Naive thymus-derived CD8-positive, alpha-beta T cell (primary cell): ENCODE data around the gene SCFD1. TPM values are rescaled to one million over a fixed set of nuclear protein-coding genes. Genes with fewer than 3 reads are reported as not detected.
A peak's percentile ranks its signal among the peaks of the same experiment; 100 is the strongest.
"Not testable (repeated sequence)": the region's sequence is repeated elsewhere in the genome, so short reads cannot be mapped to it uniquely, and the experiment has no call there.

Source experiments
- ATAC-seq, 2 donors: fragments of 150-1000 bp; cut with Tn5 transposase in 1 of 2; sonication (Bioruptor Pico), chemical (Tn5 transposase) in 1 of 2; 1 replicate in 1 of 2; 2 replicates in 1 of 2; pipeline ENCODE4 v1.10.0; 2021; ENCODE audit warnings: mild to moderate bottlenecking in 2 of 2, moderate library complexity in 2 of 2
- POLR2A ChIA-PET: fragments of 350-600 bp; sonication (Branson Sonifier 250); formaldehyde crosslinking; loops from one replicate; lab custom pipeline; 2021; ENCODE audit warnings: antibody characterized with exemption; lab: Charles Lee
- DNase-seq, 10 donors: peaks; one replicate each; pipeline versions ENCODE4 v3.0.0 to v3.0.0-alpha.2; 2020 to 2022
- H3K27ac Mint-ChIP-seq, 10 donors: one replicate each; pipeline ENCODE4 v1.8.0; 2020 to 2022; ENCODE audit warnings: mild to moderate bottlenecking in 10 of 10, mixed read lengths in 10 of 10, moderate library complexity in 4 of 10, inconsistent platforms in 1 of 10
- H3K27me3 Mint-ChIP-seq, 5 donors: one replicate each; pipeline ENCODE4 v1.8.0; 2021 to 2022; ENCODE audit warnings: mixed read lengths in 5 of 5
- H3K36me3 Mint-ChIP-seq, 3 donors: one replicate each; pipeline ENCODE4 v1.8.0; 2020 to 2022; ENCODE audit warnings: mixed read lengths in 3 of 3, mild to moderate bottlenecking in 2 of 3, inconsistent platforms in 1 of 3
- H3K4me1 Mint-ChIP-seq, 4 donors: one replicate each; pipeline ENCODE4 v1.8.0; 2021 to 2022; ENCODE audit warnings: mixed read lengths in 4 of 4
- H3K4me3 Mint-ChIP-seq, 10 donors: one replicate each; pipeline ENCODE4 v1.8.0; 2020 to 2022; ENCODE audit warnings: mild to moderate bottlenecking in 10 of 10, mixed read lengths in 10 of 10, moderate library complexity in 6 of 10, inconsistent platforms in 1 of 10
- H3K9me3 Mint-ChIP-seq, 9 donors: one replicate each; pipeline ENCODE4 v1.8.0; 2020 to 2022; ENCODE audit warnings: mixed read lengths in 9 of 9, mild to moderate bottlenecking in 3 of 9, inconsistent platforms in 1 of 9, moderate library complexity in 1 of 9
- polyA plus RNA-seq, 3 donors: library from polyadenylated mRNA; unstranded; fragments of 300-500 nt; fragmentation: Illumina TruSeq; gene quantifications; one replicate each; pipeline ENCODE4 v1.2.3, GENCODE V29; 2021
- total RNA-seq, 8 experiments: library from RNA in 2 of 8; stranded (reverse) in 2 of 8; gene quantifications; one replicate each; pipeline ENCODE4 v1.2.3 and lab custom pipeline; 2021 to 2026

The SCFD1 gene
- total and polyA plus RNA-seq, 5 experiments from 2014 or later, result 56.2 to 80.0 (median 62.8) TPM

DNA sequence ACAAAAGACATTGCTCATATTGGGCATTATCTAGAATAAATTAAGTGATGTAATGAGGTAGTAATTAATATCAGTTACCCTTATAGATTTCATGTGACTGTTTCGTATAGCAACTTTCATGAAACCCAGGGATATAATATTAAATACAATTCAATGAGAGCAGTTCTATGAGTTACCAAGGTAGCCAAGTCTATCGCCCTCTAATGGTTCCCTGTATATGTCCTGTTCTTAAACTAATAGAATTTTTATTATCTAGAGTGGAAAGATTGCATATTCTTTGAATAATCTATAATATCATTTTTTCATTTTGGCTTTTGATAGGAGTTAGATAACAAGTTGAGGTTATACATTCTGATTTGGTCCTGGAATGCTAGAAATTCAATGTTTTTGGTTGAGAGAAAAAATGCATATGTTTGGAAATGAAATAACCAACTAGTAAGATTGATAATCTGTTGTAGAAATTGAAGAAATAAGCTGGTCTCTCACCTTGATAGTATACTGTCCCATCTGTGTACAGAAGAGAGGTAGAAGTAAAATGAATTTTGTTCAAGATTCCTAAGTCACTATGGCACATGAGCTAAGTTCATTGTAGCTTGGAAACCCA, 59.7 kb downstream of the SCFD1 start:
- Mint-ChIP-seq H3K4me3 (no peak overlapping the region), H3K27ac (no peak overlapping the region), H3K36me3 (peaks cover 16 to 64% (median 33%) of the 10 kb centered on the region in 3 donors), H3K27me3 (no peaks in the 10 kb centered on the region), H3K4me1 (peaks cover 0 to 4% (median 2%) of the 10 kb centered on the region in 4 donors), H3K9me3 (peaks cover 0 to 10% (median 0%) of the 10 kb centered on the region in 9 donors)
- no peak for DNase-seq
- POLR2A ChIA-PET, result interaction anchor here (0.7 to 1.2 kb wide), 2 partner anchors 59 to 60 kb away, joined by 3 to 6 read pairs; partner anchors contain the start of gene SCFD1
- ATAC-seq, result no peak

DNA sequence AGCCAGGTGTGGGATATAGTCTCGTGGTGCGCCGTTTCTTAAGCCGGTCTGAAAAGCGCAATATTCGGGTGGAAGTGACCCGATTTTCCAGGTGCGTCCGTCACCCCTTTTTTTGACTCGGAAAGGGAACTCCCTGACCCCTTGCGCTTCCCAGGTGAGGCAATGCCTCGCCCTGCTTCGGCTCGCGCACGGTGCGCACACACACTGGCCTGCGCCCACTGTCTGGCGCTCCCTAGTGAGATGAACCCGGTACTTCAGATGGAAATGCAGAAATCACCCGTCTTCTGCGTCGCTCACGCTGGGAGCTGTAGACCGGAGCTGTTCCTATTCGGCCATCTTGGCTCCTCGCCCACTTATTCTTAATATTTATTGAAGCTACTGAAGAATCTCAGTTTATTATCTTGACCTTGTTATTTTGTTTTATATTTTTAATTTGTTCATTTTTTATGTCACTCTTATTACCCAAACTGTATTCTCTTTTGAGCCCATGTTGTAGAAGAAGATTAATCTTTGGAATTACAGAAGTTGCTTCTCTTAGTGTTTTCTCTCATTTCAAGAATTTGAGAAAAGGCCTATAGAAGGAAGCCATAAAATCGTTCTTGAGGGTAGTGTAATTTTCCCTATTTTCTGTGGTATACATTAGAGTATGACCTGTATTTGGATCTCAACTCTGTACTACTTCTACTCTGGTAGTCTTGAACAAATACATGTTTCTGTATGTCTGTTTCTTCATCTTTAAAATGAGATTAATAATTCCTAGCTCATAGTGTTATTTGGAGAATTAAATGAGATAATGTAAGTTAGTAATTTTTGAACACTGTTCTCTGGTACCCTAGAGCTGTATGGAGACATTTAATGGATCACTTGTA, 68.6 kb downstream of the SCFD1 start:
- not testable (repeated sequence) for H3K9me3 Mint-ChIP-seq, H3K27me3 Mint-ChIP-seq, H3K4me1 Mint-ChIP-seq
- peaks cover 0 to 15% (median 11%) of the 10 kb centered on the region in 3 donors for H3K36me3 Mint-ChIP-seq
- DNase-seq (peak in 6 of 10 donors; percentile 18 to 69 (median 58)), ATAC-seq (peak in 1 of 2 donors; percentile 30)
- H3K27ac Mint-ChIP-seq, result peak overlapping the region in 9 of 10 donors; percentile 76 to 95 (median 90)
- H3K4me3 Mint-ChIP-seq, result peak overlapping the region in 9 of 10 donors; percentile 22 to 87 (median 71)
- POLR2A ChIA-PET, result interaction anchor here (0.6 to 1.5 kb wide), 2 partner anchors 42 to 68 kb away, joined by 3 read pairs; partner anchors contain the start of gene SCFD1

DNA sequence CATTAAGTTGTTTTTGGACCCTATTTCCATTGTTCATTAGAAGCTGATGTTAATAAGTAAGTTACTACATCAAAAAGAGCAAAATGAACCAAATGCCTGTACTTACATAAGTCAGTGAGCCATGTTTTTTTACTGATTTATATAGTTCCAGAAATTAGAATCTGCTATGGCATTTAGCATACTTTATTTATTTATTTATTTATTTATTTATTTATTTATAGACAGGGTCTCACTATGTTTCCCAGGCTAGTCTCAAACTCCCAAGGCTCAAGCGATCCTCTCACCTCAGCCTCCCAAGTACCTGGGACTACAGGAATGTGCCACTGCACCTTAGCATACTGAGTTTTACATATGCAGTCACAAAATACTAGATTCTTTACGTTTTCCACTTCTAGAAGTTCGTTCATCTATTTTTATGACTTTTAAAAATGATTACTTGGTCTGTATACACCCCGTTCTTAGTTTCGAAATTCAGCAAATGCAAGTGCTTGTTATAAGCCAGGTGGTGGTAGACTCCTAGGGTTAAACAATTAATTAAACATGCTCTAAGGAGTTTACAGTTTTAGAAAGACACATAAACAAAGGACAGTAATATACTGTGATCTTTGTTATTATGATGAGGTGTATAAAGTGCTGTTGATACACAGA, 69.8 kb downstream of the SCFD1 start:
- no peak overlapping the region for H3K4me3 Mint-ChIP-seq
- peaks cover 0 to 10% (median 3%) of the 10 kb centered on the region in 4 donors for H3K4me1 Mint-ChIP-seq
- H3K9me3 Mint-ChIP-seq, result no peaks in the 10 kb centered on the region
- no peaks in the 10 kb centered on the region for H3K27me3 Mint-ChIP-seq
- POLR2A ChIA-PET, result interaction anchor here (1.5 kb wide), 1 partner anchor 69 kb away, joined by 3 read pairs; the partner anchor contains the start of gene SCFD1
- peak overlapping the region in 7 of 10 donors; percentile 0 to 95 (median 76) for H3K27ac Mint-ChIP-seq
- H3K36me3 Mint-ChIP-seq, result peaks cover 0 to 22% (median 12%) of the 10 kb centered on the region in 3 donors
- no peak for ATAC-seq
- DNase-seq, result no peak

DNA sequence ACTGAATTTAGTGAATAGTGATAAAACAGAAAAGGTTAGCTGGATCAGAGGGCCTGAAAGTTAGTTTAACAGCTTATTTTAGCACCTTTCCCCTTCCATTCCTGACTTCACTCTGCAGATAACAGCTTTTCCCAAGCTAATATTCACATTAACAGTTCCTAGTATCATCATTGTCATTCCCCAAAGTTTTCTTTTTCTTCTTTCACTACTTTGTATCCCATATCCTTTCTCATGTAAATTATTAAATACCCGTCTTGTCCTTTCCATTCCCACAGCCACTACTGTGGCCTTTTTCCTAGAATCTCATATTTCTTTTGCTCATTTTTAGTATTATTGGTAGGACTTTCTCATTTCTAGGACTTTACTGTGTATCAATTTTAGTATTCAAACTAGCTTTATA, 70.5 kb downstream of the SCFD1 start:
- Mint-ChIP-seq H3K9me3 (no peaks in the 10 kb centered on the region), H3K36me3 (peaks cover 0 to 30% (median 18%) of the 10 kb centered on the region in 3 donors), H3K27ac (peak overlapping the region in 5 of 10 donors; percentile 5 to 40 (median 23)), H3K4me3 (no peak overlapping the region), H3K4me1 (peaks cover 0 to 10% (median 3%) of the 10 kb centered on the region in 4 donors), H3K27me3 (no peaks in the 10 kb centered on the region)
- ATAC-seq (no peak), DNase-seq (no peak)
- POLR2A ChIA-PET, result no interaction called here

DNA sequence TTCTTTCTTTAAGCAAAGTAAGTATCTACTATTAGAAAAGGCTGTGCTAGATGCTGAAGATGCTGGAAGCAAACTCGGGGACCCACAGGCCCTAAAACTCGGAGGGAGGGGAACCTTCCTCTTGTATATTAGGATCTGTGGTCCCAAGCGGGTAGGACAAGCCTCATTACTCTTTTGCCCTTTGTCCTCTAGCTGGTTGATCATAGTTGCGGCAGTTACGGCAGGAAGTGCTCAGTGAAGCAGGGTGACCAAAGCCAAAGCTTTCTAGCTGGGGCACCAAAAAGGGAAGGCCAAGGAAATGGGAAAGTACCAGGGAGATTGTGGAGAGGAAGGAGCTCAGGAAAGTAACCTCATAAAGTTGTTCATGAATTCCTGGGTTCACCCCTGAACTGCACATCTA, 76.3 kb downstream of the SCFD1 start:
- Mint-ChIP-seq H3K9me3 (no peaks in the 10 kb centered on the region), H3K27me3 (no peaks in the 10 kb centered on the region), H3K27ac (peak overlapping the region in 2 of 10 donors; percentile 59 to 71), H3K4me1 (peaks cover 0 to 7% (median 3%) of the 10 kb centered on the region in 4 donors), H3K36me3 (peaks cover 0 to 72% (median 39%) of the 10 kb centered on the region in 3 donors), H3K4me3 (no peak overlapping the region)
- POLR2A ChIA-PET, result interaction anchor here (1.2 kb wide), 1 partner anchor 9 kb away, joined by 3 read pairs; no protein-coding TSS in a partner anchor
- DNase-seq (no peak), ATAC-seq (no peak)

DNA sequence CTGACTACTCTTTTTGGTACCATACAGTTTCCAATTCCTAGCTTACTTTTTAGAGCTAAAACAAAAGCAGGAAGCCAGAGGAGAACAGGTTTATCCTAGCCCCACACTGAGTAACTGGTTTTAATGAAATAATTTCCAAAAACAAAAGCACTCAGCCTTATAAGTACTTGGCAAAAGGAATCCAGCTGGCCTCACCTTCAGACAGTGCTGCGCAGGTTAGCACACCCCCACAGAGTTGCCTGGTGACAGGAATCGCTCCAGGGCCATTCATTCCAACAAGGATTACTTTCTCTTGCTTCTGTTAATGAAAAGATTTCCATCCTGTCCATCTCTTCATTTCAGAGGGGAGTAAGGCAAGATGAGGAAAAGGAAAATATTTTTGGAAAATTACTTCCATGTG, 84.6 kb downstream of the SCFD1 start:
- Mint-ChIP-seq H3K4me3 (no peak overlapping the region), H3K9me3 (no peaks in the 10 kb centered on the region), H3K4me1 (no peaks in the 10 kb centered on the region), H3K27ac (peak overlapping the region in 1 of 10 donors; percentile 7), H3K36me3 (peaks cover 5 to 74% (median 24%) of the 10 kb centered on the region in 3 donors), H3K27me3 (no peaks in the 10 kb centered on the region)
- ATAC-seq (no peak), DNase-seq (no peak)
- POLR2A ChIA-PET, result no interaction called here

DNA sequence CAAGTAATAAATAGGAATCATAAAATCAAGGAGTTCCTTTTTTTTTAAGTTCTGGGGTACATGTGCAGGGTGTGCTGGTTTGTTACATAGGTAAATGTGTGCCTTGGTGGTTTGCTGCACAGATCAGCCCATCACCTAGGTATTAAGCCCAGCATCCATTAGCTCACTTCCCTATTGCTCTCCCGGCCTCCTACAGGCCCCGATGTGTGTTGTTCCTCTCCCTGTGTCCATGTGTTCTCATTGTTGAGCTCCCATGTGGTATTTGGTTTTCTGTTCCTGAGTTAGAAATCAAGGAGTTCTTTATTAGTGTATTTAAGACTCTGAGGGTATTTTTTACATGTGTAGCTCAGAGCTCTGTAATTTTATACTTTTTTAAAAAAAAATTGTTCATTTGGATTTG, 86.0 kb downstream of the SCFD1 start:
- DNase-seq (no peak), ATAC-seq (no peak)
- H3K4me1 Mint-ChIP-seq, result no peaks in the 10 kb centered on the region
- POLR2A ChIA-PET, result interaction anchor here (0.8 kb wide), 1 partner anchor 10 kb away, joined by 3 read pairs; no protein-coding TSS in a partner anchor
- no peaks in the 10 kb centered on the region for H3K9me3 Mint-ChIP-seq
- no peak overlapping the region for H3K4me3 Mint-ChIP-seq
- peaks cover 5 to 69% (median 20%) of the 10 kb centered on the region in 3 donors for H3K36me3 Mint-ChIP-seq
- no peaks in the 10 kb centered on the region for H3K27me3 Mint-ChIP-seq
- H3K27ac Mint-ChIP-seq, result no peak overlapping the region

DNA sequence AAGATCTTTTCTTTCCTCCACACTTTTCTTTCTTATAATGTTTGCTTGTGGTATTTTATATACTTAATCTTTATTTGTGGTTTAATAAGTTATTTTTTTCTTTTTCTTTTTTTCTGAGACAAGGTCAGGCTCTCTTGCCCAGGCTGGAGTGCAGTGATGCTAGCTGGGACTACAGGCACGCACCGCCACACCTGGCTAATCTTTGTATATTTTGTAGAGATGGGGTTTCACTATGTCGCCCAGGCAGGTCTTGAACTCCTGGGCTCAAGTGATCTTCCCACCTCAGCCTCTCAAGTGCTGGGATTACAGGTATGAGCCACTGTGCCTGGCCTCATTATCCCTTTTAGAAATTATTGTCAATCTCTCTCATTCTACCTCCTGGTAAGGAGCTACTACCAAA, 87.1 kb downstream of the SCFD1 start:
- POLR2A ChIA-PET, result interaction anchor here (0.5 kb wide), 1 partner anchor 491 kb away, joined by 5 read pairs; no protein-coding TSS in a partner anchor
- no peak overlapping the region for H3K27ac Mint-ChIP-seq

DNA sequence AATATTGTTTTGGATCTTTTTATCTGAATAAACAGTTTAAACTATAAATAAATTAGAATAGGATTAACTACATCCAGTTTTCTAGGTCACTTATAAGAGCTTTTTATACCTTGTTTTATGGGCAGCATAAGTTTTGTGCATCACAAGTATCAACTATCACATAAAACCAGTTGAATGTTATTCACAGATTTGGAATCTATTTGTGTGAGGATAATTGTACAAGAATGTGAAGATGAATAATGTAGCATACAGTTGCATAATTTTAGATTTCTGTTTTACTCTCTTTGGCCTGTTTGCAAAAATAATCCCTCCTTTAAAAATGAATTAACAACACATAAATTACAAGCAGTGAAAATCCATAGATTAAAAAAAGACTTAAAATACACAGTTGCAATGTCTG, 88.8 kb downstream of the SCFD1 start:
- peaks cover 5 to 62% (median 13%) of the 10 kb centered on the region in 3 donors for H3K36me3 Mint-ChIP-seq
- POLR2A ChIA-PET, result no interaction called here
- H3K4me3 Mint-ChIP-seq, result no peak overlapping the region
- DNase-seq, result no peak
- ATAC-seq, result no peak
- no peaks in the 10 kb centered on the region for H3K4me1 Mint-ChIP-seq
- no peaks in the 10 kb centered on the region for H3K27me3 Mint-ChIP-seq
- no peaks in the 10 kb centered on the region for H3K9me3 Mint-ChIP-seq
- peak overlapping the region in 1 of 10 donors; percentile 3 for H3K27ac Mint-ChIP-seq

More for the DNA sequence above, 87.1 kb downstream of the SCFD1 start:
- Mint-ChIP-seq H3K4me3 (no peak overlapping the region), H3K36me3 (peaks cover 5 to 66% (median 20%) of the 10 kb centered on the region in 3 donors), H3K9me3 (no peaks in the 10 kb centered on the region), H3K4me1 (no peaks in the 10 kb centered on the region), H3K27me3 (no peaks in the 10 kb centered on the region)
- ATAC-seq (no peak), DNase-seq (no peak)

DNA sequence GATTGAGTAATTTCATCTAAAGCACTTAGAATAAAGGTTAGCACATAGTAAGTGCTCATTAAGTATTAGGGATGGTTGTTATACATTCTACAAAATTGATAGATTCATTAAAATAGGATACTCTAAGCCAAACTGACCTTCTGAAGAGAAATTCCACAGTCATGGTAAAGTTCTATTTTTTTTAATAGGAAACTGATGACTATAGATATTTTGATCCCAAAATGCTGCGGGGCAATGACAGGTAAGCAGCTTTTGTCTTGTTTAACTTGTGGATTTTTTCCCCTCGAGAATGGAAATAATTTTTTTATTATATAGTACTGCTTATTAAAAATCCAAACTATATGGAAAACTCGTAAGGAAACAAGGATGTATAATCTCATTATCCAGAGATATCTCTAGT, 97.0 kb downstream of the SCFD1 start:
- no peak overlapping the region for H3K4me3 Mint-ChIP-seq

DNA sequence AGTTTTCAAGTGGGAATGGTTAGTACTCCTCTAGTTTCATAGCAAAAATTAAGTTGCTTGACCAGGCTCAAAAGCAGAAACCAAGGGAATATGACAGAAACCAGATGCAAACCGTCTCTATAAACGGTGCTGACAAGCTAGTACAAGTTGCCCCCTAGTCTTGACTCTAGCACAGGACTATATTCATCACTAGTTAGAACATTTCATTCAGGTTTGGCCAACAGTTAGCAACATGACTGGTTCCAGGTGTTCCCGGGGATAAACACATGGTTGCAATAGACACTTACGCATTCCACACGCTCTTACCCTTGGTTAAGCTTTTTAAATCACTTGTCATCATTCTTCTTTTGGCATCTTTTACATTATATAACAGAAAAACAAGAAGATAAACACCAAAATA, 103.6 kb downstream of the SCFD1 start:
- no peak for ATAC-seq
- POLR2A ChIA-PET, result no interaction called here
- no peaks in the 10 kb centered on the region for H3K27me3 Mint-ChIP-seq

More for the DNA sequence above, 97.0 kb downstream of the SCFD1 start:
- POLR2A ChIA-PET, result no interaction called here
- H3K36me3 Mint-ChIP-seq, result peaks cover 5 to 71% (median 27%) of the 10 kb centered on the region in 3 donors
- H3K9me3 Mint-ChIP-seq, result no peaks in the 10 kb centered on the region
- peaks cover 0 to 2% (median 0%) of the 10 kb centered on the region in 4 donors for H3K4me1 Mint-ChIP-seq
- DNase-seq (no peak), ATAC-seq (no peak)
- no peak overlapping the region for H3K27ac Mint-ChIP-seq
- no peaks in the 10 kb centered on the region for H3K27me3 Mint-ChIP-seq

DNA sequence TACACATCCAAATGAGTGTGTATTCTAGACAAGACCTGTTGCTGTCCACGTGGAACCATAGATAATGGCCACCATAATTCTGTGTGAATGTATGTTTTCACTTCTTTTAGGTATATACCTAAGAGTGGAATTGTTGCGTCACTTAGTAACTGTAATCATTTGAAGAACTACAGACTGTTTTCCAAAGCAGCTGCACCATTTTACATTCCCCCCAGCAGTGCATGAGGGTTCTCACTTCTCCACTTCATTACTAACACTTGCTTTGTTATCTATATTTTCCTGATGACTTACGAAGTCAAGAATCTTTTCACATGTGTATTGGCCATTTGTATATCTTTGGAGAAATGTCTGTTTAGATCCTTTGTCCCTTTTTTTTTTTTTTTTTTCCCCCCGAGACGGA, 106.4 kb downstream of the SCFD1 start:
- ATAC-seq (no peak), DNase-seq (no peak)
- Mint-ChIP-seq H3K36me3 (peaks cover 34 to 91% (median 66%) of the 10 kb centered on the region in 3 donors), H3K27ac (peak overlapping the region in 3 of 10 donors; percentile 1 to 41 (median 13)), H3K4me1 (peaks cover 11 to 14% (median 11%) of the 10 kb centered on the region in 4 donors), H3K9me3 (peaks cover 0 to 10% (median 2%) of the 10 kb centered on the region in 9 donors), H3K4me3 (no peak overlapping the region), H3K27me3 (no peaks in the 10 kb centered on the region)
- POLR2A ChIA-PET, result no interaction called here

More for the DNA sequence above, 103.6 kb downstream of the SCFD1 start:
- H3K36me3 Mint-ChIP-seq, result peaks cover 39 to 86% (median 76%) of the 10 kb centered on the region in 3 donors
- DNase-seq, result no peak
- H3K9me3 Mint-ChIP-seq, result peaks cover 0 to 10% (median 2%) of the 10 kb centered on the region in 9 donors
- H3K27ac Mint-ChIP-seq, result peak overlapping the region in 2 of 10 donors; percentile 15 to 16
- no peak overlapping the region for H3K4me3 Mint-ChIP-seq
- H3K4me1 Mint-ChIP-seq, result peaks cover 8 to 14% (median 12%) of the 10 kb centered on the region in 4 donors
